LHCN-M2 (cell line): ENCODE measurements around the gene ZNF700. TPM values are rescaled to one million over a fixed set of nuclear protein-coding genes. Genes with fewer than 3 reads are reported as not detected.
"Not testable (repeated sequence)": the region's sequence is repeated elsewhere in the genome, so short reads cannot be mapped to it uniquely, and the experiment has no call there.

Experiments used
- DNase-seq: peaks from one replicate; pipeline ENCODE4 v3.0.0-alpha.2; 2012; ENCODE audit warnings: low read depth
- total RNA-seq: library from RNA; depleted of rRNA; stranded (reverse); fragments of >200 nt; gene quantifications from 2 replicates; pipeline ENCODE4 v1.2.3, GENCODE V29; 2014

The ZNF700 gene
- total RNA-seq, 1 experiment from 2014 or later: 9.5 TPM

DNA sequence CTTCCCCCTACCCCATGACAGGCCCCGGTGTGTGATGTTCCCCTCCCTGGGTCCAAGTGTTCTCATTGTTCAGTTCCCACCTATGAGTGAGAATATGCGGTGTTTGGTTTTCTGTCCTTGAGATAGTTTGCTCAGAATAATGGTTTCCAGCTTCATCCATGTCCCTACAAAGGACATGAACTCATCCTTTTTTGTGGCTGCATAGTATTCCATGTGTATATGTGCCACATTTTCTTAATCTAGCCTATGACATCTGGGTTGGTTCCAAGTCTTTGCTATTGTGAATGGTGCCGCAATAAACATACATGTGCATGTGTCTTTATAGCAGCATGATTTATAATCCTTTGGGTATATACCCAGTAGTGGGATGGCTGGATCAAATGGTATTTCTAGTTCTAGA lies 13.5 kb downstream of the ZNF700 start:
- not testable (repeated sequence) for DNase-seq

DNA sequence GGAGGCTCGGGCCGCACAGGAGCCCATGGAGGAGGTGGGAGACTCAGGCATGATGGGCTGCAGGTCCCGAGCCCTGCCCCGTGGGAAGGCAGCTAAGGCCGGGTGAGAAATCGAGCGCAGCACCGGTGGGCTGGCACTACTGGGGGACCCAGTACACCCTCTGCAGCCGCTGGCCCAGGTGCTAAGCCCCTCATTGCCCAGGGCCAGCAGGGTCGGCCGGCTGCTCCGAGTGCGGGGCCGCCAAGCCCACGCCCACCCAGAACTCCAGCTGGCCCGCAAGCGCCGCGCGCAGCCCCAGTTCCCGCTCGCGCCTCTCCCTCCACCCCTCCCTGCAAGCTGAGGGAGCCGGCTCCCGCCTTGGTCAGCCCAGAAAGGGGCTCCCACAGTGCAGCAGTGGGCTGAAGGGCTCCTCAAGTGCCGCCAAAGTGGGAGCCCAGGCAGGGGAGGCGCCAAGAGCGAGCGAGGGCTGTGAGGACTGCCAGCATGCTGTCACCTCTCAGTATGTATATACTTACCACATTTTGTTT lies 16.5 kb downstream of the ZNF700 start:
- not testable (repeated sequence) for DNase-seq

DNA sequence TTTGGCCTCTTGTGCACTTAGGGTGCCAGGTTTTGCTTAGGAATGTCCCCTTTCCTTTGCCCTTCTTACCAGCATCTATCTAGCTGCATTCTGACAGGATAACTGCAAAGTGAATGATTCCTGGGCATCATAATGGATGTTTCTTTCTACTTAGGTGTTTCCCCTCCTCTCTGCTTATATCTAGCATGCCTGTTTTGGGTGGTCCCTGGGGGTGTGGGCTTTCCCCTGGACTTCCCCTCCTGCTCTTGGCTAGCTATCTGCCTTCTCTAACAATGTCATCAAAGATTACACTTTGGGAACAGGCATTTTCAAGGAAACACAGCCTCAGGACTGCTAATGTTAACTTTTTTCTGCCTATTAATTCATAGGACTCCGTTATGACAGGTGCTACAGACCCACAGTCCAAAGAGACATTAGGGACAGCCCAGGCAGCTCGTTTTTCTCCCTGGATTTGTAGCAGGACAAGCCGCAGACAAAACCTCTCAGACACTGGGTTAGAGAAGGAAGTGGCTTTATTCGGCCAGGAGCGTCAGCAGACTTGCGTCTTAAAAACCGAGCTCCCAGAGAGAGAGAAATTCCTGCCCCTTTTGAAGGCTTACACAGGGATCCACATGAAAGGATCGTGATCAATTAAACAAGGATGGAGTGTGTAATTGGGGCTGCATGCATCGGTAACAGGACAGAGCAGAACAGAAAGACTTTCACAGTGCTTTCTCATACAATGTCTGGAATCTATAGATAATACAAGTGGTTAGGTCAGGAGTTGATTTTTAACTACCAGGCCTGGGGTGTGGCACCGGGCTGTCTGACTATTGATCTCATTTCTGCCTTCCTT lies 17.3 kb downstream of the ZNF700 start:
- no peak for DNase-seq

DNA sequence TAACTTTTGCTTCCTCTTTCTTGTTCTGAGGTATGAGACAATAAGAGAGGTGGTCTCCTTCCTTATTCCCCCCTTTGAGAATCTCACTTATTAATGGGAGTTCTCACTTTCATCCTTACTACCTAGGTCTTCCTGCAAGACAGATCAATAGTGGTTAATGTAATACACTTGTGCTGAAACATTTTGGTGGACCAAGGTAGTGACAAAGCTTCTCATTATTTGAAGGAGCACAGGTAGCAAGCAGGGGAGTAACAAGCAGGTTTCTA lies 17.9 kb downstream of the ZNF700 start:
- DNase-seq: no peak

DNA sequence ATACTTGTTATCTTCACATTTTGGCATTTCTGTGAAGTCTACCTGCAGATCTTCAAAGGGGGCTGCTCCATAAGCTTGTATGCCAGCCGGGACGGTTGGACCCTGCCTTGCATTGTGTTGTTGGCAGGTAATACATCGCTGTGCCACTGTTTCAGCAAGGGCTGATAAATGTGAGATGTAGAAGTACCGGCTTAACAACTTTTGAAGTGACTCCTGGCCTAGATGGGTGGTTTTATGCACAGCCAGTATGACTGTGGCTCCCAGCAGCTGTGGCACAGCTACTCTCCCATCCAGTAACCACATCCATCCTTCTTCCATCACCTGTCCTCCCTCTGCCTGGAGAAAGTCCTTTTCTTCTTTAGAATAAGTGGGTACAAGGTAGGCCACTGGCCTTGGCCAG lies 19.7 kb downstream of the ZNF700 start:
- no peak for DNase-seq

DNA sequence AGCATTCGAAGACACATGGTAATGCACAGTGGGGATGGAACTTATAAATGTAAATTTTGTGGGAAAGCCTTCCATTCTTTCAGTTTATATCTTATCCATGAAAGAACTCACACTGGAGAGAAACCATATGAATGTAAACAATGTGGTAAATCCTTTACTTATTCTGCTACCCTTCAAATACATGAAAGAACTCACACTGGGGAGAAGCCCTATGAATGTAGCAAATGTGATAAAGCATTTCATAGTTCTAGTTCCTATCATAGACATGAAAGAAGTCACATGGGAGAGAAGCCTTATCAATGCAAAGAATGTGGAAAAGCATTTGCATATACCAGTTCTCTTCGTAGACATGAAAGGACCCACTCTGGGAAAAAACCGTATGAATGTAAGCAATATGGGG lies 23.7 kb downstream of the ZNF700 start:
- DNase-seq: no peak

DNA sequence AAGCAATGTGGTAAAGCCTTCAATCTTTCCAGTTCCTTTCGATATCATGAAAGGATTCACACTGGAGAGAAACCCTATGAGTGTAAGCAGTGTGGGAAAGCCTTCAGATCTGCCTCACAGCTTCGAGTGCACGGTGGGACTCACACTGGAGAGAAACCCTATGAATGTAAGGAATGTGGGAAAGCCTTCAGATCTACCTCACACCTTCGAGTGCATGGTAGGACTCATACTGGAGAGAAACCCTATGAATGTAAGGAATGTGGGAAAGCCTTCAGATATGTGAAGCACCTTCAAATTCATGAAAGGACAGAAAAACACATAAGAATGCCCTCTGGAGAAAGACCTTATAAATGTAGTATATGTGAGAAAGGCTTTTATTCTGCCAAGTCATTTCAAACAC lies 24.3 kb downstream of the ZNF700 start:
- peak; percentile 24 for DNase-seq

DNA sequence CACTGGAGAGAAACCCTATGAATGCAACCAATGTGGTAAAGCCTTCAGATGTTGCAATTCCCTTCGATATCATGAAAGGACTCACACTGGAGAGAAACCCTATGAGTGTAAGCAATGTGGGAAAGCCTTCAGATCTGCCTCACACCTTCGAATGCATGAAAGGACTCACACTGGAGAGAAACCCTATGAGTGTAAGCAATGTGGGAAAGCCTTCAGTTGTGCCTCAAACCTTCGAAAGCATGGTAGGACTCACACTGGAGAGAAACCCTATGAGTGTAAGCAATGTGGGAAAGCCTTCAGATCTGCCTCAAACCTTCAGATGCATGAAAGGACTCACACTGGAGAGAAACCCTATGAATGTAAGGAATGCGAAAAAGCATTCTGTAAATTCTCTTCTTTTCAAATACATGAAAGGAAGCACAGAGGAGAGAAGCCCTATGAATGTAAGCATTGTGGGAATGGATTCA lies 24.7 kb downstream of the ZNF700 start:
- DNase-seq: peak; percentile 10

DNA sequence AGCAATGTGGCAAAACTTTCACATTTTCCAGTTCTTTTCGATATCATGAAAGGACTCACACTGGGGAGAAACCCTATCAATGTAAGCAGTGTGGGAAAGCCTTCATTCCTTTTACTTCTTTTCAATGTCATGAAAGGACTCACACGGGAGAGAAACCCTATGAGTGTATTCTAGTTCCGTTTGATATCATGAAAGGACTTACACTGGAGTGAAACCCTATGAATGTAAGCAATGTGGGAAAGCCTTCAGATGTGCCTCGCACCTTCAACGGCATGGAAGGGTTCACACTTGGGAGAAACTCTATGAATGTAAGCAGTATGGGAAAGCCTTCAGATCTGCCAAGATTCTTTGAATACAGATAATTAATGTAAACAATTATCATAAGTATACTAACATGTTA lies 25.4 kb downstream of the ZNF700 start:
- no peak for DNase-seq

DNA sequence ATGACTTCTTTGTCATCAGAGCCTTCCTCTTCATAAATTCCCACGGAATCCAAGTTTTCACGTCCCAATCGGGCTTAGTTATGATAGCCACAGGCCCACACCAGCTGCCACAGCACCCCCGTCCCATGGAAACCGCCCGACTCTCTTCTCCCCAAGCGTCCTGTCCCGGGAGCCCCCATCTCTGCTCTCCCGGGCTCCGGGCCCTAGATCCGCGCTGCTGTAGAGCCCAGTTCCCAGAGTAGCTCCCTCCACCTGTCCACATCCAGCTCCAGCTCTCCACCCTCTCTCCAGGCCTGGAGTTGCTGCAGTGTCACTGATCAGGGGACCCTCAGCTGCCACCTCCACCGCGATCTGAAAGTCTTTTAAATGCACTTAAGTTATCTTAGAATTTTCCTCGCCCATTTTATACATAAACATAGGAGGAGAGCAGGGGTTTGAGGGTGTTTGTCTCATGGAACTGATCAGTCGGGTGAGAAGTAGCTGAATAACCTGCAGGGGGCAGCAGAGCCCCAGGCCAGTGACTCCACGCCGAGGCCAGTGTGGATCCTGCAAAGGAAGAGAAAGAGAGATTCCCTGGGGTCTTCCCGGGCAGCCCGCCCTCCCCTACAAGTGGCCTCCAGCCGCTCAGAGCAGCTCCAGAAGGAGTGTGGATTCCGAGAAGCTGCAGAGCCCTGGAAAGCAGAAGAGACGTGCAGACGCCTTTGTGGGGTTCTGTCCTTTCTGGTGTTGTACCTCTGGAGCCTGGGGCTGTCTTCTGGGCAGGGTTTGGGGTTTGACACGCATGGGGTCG lies 38.9 kb downstream of the ZNF700 start:
- DNase-seq: peak; percentile 67

DNA sequence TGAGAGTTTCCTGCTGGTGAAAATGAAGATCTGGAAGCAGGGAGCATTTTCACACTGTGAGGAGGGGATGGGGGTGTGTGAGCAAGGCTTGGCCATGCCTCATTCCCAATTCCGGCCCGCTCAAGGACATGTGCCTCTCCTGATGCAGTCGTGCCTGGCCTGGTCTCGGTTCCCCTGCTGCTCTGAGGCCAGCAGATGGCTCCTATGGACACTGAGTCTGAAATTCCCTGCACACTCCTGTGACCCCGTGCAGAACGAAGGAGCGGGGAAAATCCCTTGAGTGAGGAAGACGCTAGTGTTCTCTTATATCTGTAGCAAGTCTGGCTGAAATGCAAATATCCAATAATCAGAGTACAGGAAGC lies 39.6 kb downstream of the ZNF700 start:
- no peak for DNase-seq

DNA sequence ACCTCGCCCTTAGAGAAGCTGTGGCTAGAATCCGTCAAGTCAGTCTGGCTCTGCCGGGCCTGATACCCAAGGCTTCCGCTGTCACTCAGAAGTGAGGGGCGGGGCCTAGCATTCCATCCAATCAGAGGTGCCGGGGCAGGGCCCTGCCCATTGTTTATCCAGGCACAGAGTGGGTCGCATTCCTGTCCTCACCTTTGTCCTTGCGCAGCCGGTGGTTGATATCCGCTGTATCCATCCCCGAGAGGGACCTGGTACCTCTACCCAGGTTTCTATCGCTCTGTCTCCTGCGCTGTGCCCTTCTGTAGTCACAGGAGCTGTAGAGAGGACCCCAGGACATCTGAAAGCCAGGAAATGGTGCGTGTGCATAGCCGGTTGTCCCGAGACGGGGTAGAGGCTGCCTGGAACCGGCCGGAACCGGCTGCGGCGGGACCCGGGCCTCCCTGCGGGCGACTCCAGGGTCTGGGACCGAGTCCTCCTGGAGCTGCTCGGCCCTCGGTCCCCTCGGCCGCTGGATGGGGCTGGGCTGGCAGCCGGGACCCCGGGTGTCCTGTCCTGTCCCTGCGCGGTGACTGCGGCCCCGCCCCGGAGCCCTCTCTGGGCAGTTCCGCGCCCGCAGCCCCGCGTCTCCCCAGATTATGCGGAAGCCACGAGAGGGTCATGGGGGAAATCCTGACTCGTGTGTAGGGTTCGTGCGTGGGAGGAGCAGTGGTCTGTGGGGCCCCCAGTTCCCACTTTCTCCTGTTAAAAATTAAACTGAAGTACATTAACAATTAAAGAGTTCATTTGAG lies 40.1 kb downstream of the ZNF700 start, which contains the start of gene ZNF763:
Gene ZNF763 (plus strand): TSS at position 183 of the 788 bp plus-strand sequence. CDS start 169 bp downstream, at position 352.
- peak; percentile 76 for DNase-seq

DNA sequence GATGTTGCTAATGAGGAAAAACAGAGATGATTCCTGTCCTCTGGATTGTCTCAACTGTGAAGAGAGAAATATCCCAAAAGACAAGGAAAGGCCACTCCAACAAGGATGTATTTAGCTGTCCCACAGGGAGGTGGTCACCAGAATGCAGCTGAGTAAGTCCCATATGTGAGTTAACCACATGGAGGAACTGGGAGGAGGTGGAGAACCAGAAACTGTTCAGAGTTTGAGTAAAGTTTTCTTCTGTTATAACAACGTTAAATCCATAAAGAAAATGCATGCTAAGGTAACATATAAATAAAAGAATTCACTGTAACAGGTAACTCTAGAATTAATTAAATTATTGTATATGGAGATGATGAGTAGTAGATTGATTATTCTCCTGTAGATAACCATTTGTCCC lies 45.3 kb downstream of the ZNF700 start:
- no peak for DNase-seq

DNA sequence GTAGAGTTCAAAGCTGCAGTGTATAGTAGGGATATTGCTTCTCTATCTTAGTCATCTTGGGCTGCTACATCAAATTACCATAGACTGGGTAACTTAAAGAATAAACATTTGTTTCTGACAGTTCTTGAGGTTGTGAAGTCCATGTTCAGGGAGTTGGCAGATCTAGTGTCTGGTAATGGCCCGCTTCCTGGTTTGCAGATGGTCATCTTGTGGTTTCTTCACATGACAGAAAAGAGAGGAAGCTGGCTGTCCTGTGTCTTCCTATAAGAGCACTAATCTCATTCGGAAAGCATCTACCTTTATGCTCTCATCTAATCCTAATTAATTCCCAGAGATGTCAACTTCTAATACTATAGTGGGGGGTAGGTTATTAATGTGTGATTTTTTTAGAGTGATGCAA lies 46.1 kb downstream of the ZNF700 start:
- no peak for DNase-seq

DNA sequence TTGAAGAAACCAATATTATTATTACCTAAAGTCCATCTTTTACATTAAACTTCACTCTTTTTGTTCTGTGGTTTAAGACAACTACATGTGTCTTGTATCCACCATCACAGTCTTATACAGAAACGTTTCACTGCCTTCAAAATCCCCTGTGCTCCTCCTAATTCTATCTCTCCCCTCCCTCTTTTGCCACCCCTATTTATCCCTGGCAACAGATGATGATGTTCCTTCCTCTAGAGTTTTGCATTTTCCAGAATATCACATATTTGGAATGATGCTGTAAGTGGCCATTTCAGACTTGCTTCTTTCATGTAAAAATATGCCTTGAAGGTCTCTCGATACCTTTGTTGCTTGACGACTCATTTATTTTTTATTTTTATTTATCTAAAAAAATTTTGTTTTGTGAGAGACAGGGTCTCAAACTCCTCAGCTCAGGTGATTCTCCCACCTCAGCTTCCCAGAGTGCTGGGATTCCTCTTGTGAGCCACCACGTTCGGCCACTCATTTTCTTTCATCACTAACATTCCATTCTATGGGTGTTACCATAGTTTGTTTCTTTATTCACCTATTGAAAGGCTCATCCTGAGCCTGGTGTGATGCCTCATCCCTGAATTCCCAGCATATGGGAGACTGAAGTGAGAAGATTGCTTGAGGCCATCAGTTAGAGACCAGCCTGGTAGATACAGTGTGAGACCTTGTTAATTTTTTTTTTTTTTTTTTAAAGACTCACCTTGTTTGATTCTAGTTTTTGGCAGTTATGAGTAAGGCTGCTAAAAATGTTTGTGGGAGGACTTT lies 48.3 kb downstream of the ZNF700 start:
- no peak for DNase-seq

DNA sequence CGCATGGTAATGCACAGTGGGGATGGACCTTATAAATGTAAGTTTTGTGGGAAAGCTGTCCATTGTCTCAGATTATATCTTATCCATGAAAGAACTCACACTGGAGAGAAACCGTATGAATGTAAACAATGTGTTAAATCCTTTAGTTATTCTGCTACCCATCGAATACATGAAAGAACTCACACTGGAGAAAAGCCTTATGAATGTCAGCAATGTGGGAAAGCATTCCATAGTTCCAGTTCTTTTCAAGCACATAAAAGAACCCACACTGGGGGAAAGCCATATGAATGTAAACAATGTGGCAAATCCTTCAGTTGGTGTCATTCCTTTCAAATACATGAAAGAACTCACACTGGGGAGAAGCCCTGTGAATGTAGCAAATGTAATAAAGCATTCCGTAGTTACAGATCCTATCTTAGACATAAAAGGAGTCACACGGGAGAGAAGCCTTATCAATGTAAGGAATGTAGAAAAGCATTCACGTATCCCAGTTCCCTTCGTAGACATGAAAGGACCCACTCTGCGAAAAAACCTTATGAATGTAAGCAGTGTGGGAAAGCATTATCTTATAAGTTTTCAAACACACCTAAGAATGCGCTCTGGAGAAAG lies 53.7 kb downstream of the ZNF700 start:
- DNase-seq: no peak

DNA sequence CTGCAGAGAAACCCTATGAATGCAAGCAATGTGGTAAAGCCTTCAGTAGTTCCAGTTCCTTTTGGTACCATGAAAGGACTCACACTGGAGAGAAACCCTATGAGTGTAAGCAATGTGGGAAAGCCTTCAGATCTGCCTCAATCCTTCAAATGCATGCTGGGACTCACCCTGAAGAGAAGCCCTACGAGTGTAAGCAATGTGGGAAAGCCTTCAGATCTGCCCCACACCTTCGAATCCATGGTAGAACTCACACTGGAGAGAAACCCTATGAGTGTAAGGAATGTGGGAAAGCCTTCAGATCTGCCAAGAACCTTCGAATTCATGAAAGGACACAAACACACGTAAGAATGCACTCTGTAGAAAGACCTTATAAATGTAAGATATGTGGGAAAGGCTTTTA lies 54.6 kb downstream of the ZNF700 start:
- no peak for DNase-seq

DNA sequence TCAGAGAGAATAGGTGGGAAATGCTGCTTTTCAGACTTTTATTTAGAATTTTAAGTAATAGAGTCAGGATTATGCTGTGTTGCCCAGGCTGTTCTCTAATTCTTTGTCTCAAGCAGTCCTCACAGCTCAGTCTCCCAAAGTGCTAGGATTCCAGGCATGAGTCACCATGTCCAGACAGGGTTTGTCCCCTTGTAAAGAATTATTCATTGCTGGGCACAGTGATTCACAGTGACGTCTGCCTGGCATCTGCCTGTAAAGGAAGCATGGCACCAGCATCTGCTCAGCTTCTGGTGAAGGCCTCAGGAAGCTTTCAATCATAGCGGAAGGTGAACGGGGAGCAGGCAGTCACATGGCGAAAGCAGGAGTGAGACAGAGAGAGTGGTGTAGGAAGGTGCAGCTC lies 57.6 kb downstream of the ZNF700 start:
- peak; percentile 72 for DNase-seq

DNA sequence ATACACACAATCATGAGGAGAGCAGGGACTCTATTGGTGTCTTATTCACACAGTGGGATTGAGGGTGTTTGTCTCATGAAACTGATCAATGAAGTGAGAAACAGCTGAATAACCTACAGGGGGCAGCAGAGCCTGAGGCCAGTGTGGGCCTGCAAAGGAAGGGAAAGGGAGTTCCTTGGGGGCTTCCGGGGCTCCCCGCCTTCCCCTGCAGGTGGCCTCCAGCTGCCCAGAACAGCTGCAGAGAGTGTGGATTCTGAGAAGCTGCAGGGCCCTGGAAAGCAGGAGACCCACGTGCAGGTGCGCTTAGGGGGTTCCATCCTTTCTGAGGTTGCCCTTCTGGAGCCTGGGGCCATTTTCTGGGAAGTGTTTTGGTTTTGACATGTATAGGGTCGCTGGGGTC lies 60.1 kb downstream of the ZNF700 start:
- DNase-seq: no peak

DNA sequence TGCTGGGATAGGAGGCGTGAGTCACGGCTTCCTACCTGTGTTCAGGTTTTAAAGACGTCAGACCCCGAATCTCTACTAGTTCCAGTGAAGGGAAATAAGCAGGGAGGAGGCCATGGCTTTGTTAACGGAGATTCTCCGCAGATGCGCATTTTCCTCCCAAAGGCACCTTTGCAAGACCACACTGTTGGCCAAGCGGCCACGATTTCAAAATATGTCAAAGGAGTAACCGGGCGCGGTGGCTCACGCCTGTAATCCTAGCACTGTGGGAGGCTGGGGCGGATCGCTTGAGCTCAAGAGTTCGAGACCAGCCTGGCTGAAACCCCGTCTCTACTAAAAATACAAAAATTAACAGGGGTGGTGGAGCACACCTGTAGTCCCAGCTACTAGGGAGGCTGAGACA lies 61.8 kb downstream of the ZNF700 start:
- DNase-seq: no peak
